Measurements from ENCODE around the gene CHDH.

GRCh38 chr3:53881691-53882593 lies 35.7 kb upstream of the CHDH start, which contains the start of gene ACTR8:
- peak in 2 of 3 donors; percentile 9 to 11 for TF ChIP-seq CTCF (IDR thresholded peaks at IDR 0.05)
- TF ChIP-seq EP300 (IDR thresholded peaks at IDR 0.05) = no peak
- peak; percentile 46 for TF ChIP-seq POLR2A (IDR thresholded peaks at IDR 0.05)
